LNCaP clone FGC (cell line): ENCODE data around the gene MAEA.

Experiments
- DNase-seq: peaks from one replicate; pipeline ENCODE4 v3.0.0-alpha.2; 2011; ENCODE audit warnings: low read depth
- H3K4me3 ChIP-seq: 2 replicates; pipeline ENCODE4 v1.5.1; 2011; ENCODE audit warnings: mild to moderate bottlenecking, low read depth, low read length, control low read depth
- TF ChIP-seq, protein P1 (sequence below): IDR thresholded peaks from 2 replicates; pipeline ENCODE4 v1.5.1; 2012; ENCODE audit warnings: mild to moderate bottlenecking; ENCODE audit not compliant: control insufficient read depth, insufficient read depth; ENCODE audit errors: extremely low read depth

MAEA gene

DNA sequence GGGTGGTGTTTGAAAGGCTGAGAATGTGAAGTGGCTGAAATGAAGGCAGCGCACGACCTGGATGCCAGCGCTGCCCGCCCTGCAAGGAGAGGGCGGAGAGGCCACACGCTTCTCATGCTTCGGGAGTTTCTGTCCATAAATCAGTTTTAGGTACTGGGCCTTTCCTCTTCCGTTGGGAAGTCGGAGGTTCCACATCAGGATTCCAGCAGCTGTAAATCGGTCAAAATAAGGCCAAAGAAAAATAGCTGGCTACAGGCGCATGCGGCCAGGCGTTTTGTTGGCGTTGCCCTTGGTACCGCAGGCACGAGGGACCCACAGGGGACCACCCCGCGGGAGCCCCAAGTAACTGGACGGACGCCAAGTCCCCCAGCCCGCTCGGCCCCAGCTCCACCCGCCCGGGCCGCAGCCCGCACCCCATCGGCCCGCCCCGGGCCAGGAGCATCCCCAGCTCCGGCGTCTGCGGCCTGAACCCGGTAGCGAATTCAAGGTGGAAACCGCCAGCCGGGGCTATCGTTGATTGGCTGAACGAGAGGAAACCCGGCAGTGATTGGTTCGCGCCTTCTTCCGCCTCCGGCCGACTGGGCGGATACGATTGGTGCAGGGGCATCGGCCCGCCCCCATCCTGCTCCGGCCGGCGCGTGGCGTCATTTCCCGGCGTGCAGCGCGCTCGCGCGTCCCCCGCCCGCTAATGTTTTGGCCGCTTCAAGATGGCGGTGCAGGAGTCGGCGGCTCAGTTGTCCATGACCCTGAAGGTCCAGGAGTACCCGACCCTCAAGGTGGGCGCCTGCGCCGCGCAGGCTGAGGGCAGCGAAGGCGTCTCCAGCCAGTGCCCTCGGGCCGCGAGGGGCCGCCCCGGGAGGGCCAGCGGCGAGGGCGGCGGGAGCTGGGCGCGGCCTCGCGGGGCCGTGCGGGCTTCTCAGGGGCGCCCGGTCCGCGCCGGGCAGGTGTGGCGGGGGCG, at the start of gene MAEA:
Gene MAEA, plus strand, starts transcription at position 685 of the 958 bp plus-strand sequence. Its CDS starts 23 bp downstream, at position 708.
- TF ChIP-seq, protein P1, sequence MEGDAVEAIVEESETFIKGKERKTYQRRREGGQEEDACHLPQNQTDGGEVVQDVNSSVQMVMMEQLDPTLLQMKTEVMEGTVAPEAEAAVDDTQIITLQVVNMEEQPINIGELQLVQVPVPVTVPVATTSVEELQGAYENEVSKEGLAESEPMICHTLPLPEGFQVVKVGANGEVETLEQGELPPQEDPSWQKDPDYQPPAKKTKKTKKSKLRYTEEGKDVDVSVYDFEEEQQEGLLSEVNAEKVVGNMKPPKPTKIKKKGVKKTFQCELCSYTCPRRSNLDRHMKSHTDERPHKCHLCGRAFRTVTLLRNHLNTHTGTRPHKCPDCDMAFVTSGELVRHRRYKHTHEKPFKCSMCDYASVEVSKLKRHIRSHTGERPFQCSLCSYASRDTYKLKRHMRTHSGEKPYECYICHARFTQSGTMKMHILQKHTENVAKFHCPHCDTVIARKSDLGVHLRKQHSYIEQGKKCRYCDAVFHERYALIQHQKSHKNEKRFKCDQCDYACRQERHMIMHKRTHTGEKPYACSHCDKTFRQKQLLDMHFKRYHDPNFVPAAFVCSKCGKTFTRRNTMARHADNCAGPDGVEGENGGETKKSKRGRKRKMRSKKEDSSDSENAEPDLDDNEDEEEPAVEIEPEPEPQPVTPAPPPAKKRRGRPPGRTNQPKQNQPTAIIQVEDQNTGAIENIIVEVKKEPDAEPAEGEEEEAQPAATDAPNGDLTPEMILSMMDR: no peak
- peak; percentile 89 for DNase-seq

DNA sequence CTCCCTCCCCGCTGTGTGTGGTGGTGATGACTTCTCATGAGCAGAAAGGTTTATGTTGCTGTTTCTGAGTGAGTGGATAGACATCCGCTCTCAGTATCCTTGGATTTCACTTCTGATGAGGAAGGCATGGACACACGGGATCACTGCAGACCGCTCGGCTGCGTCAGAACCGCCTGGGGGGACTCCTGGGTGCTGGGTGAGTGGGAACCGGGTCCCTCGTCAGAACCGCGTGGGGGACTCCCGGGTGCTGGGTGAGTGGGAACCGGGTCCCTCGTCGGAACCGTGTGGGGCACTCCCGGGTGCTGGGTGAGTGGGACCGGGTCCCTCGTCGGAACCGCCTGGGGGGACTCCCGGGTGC, 49.8 kb upstream of the MAEA start:
- TF ChIP-seq, protein P1: no peak
- no peak for DNase-seq
- no peak overlapping the region for H3K4me3 ChIP-seq

More for the DNA sequence above, at the start of gene MAEA:
- peak within 1 kb of the TSS; percentile 86 for H3K4me3 ChIP-seq

DNA sequence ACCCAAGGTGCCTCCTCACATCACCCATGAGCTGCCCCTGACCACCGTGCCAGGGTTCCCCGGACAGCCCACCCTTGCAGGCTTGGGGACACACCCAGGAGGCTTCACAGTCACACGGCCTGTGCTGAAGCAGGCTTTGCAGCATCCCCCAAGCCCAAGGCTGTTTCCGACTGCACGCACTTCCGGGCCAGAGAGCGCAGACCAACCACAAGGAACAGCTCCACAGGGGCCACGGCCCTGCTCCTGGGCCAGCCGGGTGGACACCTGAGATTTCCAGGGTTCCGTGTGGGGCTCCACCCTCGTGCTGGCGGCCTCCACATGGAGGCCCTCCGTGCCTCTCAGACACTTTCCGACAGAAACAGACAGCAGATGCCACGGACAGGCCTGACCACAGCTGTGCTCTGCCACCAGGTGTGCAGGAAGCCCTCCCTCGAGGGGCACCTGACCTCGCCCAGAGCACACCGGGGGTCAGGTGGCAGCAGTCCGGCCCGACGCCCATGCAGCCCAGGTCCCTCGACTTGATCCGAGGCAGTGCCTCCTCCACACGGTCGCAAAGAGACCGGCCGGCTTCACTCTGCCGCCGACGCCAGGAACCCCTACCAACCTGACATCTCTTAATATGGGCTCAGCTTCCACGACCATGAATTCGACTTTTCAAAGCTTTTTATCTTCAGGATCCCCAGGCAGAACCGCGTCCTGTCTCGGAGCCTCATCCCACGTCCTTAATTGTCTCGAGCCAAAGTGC, 48.8 kb upstream of the MAEA start:
- H3K4me3 ChIP-seq: no peak overlapping the region
- TF ChIP-seq, protein P1: no peak
- DNase-seq: no peak

DNA sequence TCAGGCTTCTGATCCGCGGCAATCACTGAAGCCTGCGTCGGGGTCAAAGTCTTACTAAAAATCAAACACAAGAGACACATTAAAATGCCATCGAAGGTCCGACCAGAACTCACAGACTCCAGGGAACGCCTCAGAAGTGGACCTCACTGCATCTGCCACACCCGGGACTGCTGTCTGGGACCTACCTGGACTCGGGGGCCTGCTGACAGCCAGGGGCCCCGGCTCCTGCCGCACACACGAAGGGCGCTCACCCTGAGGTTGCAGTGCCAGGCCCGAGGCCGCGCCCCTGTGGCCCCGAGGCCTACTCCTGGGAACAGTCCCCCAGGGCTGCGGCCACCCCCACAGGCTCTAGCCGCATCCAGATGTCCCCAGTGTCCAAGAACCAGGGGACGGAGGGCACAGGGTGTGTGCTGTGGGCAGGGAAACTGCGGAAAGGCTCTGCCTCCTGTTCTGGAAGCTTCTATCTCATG, 48.2 kb upstream of the MAEA start:
- no peak overlapping the region for H3K4me3 ChIP-seq
- TF ChIP-seq, protein P1: no peak
- no peak for DNase-seq

DNA sequence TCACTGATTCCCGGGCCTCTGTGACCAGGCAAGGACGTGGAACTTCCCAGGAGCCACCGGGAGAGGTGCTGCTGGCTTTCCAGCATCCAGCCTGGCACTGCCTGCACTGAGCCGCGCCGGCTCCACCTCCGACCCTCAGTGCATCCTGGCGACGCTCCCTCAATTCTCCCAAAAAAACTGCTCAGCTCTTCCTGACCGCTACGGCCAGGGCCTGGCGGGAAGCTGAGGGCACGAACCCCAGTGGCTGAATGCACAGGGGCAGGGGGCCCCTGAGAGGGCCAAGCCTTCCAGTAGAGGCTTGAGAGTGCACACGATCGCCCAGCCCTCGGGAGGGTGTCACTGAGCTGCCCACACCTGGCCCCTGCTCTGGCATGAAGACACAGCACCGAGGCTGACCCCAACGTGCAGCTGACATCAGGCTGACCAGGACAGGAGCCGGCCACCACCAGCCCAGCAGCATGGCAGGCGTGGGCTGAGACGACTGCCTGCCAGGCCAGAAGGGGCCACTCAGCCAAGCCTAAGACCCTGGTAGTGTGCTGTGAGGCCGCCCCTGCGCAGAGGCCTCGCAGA, 47.7 kb upstream of the MAEA start:
- no peak overlapping the region for H3K4me3 ChIP-seq
- TF ChIP-seq, protein P1: no peak
- no peak for DNase-seq

DNA sequence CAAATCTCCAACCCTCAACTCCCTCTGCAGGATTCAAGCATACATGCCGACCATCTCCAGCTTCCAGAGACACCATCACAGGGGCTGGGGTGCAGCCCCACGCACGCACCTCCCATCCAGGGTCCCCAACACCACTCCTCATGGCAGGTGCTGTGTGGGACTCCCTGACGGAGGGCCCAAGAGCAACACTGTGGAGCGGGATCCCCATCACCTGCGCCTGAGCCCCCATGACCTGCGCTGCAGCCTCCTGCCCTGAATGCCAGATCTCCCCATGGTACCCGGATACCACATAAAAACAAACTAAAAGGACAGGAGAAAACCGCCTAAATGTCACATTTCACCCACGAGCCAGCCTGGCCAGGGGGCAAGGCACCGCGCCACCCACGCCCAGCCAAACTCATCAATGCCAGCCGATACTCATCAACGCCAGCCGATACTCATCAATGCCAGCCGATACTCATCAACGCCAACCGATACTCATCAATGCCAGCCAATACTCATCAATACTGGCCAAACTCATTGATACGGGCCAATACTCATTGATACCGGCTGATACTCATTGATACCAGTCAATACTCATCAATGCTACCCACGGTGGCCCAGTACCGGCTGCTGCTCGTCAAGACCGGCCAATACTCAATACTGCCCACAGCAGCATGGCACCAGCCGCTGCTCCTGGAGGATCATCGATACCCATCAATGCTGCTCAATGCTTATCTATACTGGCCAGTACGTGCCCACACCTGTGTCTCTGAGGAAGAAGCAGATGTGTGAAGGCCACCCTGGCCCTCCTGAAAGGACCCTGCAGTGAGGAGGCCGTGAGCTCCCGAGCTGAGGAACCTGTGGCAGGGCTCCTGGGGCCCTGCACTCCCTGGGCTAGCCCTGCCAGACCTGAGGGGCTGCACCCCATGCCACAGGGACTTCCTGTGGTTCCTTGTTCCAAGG, 46.9 kb upstream of the MAEA start:
- TF ChIP-seq, protein P1: no peak
- DNase-seq: no peak
- no peak overlapping the region for H3K4me3 ChIP-seq
